ENCODE measurements around the gene HKDC1. TPM values are rescaled to one million over a fixed set of nuclear protein-coding genes. Genes with fewer than 3 reads are reported as not detected.

Gene HKDC1
- total and polyA plus RNA-seq, 8 donors = 3.7 to 11.1 (median 7.3) TPM

DNA sequence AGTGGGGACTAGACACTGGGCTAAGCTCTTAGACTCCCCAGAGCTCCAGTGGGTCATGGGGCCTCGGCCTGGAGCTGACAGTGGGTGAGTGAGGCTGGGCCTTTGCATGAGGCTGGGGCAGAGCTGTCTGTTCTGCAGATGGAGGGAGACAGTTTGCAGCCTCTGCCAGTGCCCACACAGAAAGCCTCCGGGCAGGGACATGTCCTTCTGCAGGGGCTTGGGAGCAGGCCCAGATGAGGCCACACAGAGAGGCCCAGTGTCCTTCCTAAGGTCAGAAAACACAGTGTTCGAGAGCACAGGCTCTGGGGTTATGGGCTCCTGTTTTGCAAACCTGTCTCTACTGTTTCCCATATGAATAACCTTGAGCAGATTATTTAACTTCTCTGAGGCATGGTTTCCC, 33.0 kb downstream of the HKDC1 start:
- Histone ChIP-seq H3K4me1 (peaks cover 0 to 4% (median 4%) of the 10 kb centered on the region in 3 donors), H3K36me3 (no peaks in the 10 kb centered on the region), H3K27me3 (no peaks in the 10 kb centered on the region), H3K4me3 (no peak overlapping the region), H3K9me3 (no peaks in the 10 kb centered on the region), H3K27ac (no peak overlapping the region)
- TF ChIP-seq, protein P1, sequence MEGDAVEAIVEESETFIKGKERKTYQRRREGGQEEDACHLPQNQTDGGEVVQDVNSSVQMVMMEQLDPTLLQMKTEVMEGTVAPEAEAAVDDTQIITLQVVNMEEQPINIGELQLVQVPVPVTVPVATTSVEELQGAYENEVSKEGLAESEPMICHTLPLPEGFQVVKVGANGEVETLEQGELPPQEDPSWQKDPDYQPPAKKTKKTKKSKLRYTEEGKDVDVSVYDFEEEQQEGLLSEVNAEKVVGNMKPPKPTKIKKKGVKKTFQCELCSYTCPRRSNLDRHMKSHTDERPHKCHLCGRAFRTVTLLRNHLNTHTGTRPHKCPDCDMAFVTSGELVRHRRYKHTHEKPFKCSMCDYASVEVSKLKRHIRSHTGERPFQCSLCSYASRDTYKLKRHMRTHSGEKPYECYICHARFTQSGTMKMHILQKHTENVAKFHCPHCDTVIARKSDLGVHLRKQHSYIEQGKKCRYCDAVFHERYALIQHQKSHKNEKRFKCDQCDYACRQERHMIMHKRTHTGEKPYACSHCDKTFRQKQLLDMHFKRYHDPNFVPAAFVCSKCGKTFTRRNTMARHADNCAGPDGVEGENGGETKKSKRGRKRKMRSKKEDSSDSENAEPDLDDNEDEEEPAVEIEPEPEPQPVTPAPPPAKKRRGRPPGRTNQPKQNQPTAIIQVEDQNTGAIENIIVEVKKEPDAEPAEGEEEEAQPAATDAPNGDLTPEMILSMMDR (IDR thresholded peaks at IDR 0.05) = no peak
- 59 to 88% methylated on average over 3 of the region's 3 CpGs for WGBS, 2 donors
- ATAC-seq = no peak
- no peak for FAIRE-seq
- no peak for DNase-seq
- intact Hi-C loops (cut with DNase I) = no loop called here

DNA sequence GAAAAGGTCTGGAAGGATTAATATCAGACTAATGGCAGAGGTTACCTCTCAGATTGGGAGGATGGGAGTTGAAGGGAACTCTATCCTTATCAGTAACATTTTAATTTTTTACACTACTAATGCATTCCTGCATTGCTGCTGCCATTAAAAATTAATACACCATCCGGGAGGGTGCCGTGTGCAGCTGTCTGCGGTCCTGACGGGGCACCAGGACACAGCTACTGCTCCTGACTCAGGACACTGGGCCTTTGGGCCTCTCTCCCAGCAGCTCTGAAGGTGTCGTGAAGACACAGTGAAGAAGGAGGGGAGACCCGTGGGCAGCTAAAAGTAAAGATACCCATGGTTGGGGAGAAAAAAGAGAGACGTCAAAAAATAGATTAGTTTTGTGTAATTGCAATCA, 34.7 kb downstream of the HKDC1 start:
- intact Hi-C loops (cut with DNase I) = no loop called here
- TF ChIP-seq, protein P1 (IDR thresholded peaks at IDR 0.05) = no peak
- no peak for FAIRE-seq

DNA sequence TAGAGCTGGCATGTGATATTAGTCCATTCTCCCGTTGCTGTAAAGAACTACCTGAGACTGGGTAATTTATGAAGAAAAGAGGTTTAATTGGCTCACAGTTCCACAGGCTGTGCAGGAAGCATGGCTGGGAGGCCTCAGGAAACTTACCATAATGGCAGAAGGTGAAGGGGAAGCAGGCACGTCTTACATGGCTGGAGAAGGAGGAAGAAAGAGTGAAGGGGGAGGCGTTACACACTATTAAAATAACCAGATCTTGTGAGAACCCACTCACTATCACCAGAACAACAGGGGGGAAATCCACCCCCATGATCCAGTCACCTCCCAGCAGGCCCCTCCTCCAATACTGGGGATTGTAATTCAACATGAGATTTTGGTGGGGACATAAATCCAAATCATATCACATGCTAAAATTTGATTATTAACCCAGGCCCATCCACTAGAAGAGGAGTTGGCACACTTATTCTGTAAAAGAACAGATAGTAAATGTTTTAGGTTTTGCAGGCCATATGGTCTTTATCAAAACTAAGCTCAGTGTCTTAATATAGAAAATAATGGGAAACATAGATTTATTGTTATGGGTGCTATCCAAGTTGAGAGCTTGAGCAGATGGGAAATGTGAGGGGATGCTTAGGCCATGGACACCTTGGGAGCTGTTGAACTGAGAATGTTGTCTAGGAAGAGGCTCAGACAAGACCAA, 39.6 kb downstream of the HKDC1 start:
- H3K27me3 ChIP-seq = no peaks in the 10 kb centered on the region
- WGBS, 2 donors = 85 to 95% methylated on average over 3 of the region's 3 CpGs
- FAIRE-seq (no peak), DNase-seq (no peak), ATAC-seq (no peak)
- no peaks in the 10 kb centered on the region for H3K36me3 ChIP-seq
- no peaks in the 10 kb centered on the region for H3K9me3 ChIP-seq
- H3K27ac ChIP-seq = no peak overlapping the region
- TF ChIP-seq, protein P1 (IDR thresholded peaks at IDR 0.05) = no peak
- intact Hi-C loops (cut with DNase I) = no loop called here
- H3K4me1 ChIP-seq = peaks cover 0 to 4% (median 4%) of the 10 kb centered on the region in 3 donors
- no peak overlapping the region for H3K4me3 ChIP-seq

More for the DNA sequence above, 34.7 kb downstream of the HKDC1 start:
- 62 to 80% methylated on average over 7 of the region's 7 CpGs for WGBS, 2 donors
- no peak for ATAC-seq
- Histone ChIP-seq H3K9me3 (no peaks in the 10 kb centered on the region), H3K27ac (no peak overlapping the region), H3K4me3 (no peak overlapping the region), H3K27me3 (no peaks in the 10 kb centered on the region), H3K4me1 (peaks cover 0 to 4% (median 4%) of the 10 kb centered on the region in 3 donors), H3K36me3 (no peaks in the 10 kb centered on the region)
- no peak for DNase-seq

DNA sequence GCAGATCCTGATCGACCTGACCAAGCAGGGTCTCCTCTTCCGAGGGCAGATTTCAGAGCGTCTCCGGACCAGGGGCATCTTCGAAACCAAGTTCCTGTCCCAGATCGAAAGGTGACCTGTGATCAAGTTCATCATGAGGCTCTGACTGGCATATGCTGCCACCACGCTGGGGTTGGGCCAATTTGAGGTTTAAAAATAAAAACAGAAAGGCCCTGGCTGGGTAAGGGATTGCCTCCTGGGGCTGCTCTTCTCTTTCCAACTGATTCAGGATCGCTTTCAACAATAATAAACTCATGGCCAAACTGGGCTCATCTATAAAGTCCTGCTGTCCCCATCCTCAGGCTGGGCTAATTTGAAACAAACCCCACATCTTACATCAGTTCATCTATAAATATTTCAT, 41.1 kb downstream of the HKDC1 start:
- WGBS, 2 donors = 83 to 86% methylated on average over 8 of the region's 8 CpGs
- no peak for FAIRE-seq
- Histone ChIP-seq H3K4me3 (no peak overlapping the region), H3K27ac (no peak overlapping the region), H3K4me1 (no peaks in the 10 kb centered on the region), H3K27me3 (no peaks in the 10 kb centered on the region), H3K36me3 (no peaks in the 10 kb centered on the region), H3K9me3 (no peaks in the 10 kb centered on the region)
- intact Hi-C loops (cut with DNase I) = no loop called here
- DNase-seq = no peak
- ATAC-seq = no peak
- TF ChIP-seq, protein P1 (IDR thresholded peaks at IDR 0.05) = no peak

DNA sequence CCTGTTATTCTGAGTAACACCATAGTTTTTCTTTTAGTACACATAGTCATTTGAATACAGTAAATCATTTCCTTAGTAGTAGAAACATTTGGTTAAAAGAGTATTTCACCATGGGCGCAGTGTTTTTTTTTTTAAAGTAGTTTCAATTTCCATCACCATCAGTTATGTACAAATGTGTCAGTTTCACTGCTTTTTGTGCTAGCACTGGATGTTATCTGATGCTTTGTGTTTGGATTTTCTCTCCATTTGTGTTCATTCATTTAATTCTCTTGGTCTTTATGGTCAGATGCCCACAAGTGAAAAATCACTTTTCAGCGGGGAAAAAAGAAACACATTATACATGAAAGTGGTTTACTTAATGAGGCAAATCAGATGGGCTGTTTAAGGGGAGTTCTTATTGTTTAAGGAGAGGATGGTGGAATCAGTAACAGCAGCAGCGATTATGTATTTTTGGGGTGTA, 42.2 kb downstream of the HKDC1 start:
- FAIRE-seq = no peak
- no peak for ATAC-seq
- Histone ChIP-seq H3K36me3 (no peaks in the 10 kb centered on the region), H3K4me1 (no peaks in the 10 kb centered on the region), H3K9me3 (no peaks in the 10 kb centered on the region), H3K27me3 (no peaks in the 10 kb centered on the region), H3K27ac (no peak overlapping the region), H3K4me3 (no peak overlapping the region)
- DNase-seq = no peak
- intact Hi-C loops (cut with DNase I) = no loop called here
- 72 to 80% methylated on average over 3 of the region's 3 CpGs for WGBS, 2 donors
- TF ChIP-seq, protein P1 (IDR thresholded peaks at IDR 0.05) = no peak
